ENCODE data around the gene BRINP1.

The BRINP1 gene

GRCh38 chr9:119343059-119343990 is 25.9 kb downstream of the BRINP1 start:
- no peak for DNase-seq

- peak in 5 of 56 donors; percentile 0 to 29 (median 13) for DNase-seq
These were observed 30.2 kb downstream of the BRINP1 start for GRCh38 chr9:119339056-119339455.

GRCh38 chr9:119337573-119337972 is 31.7 kb downstream of the BRINP1 start:
- no peak for DNase-seq

- no peak for DNase-seq
These were observed 34.5 kb downstream of the BRINP1 start for GRCh38 chr9:119334745-119335144.

GRCh38 chr9:119333507-119334229 is 35.6 kb downstream of the BRINP1 start:
- no peak for DNase-seq

- DNase-seq = peak in 5 of 56 donors; percentile 7 to 32 (median 12)
These were observed 36.7 kb downstream of the BRINP1 start for GRCh38 chr9:119332522-119332921.

- DNase-seq = peak in 2 of 56 donors; percentile 3 to 16
These were observed 47.1 kb downstream of the BRINP1 start for GRCh38 chr9:119322184-119322583.

GRCh38 chr9:119318371-119318770 is 50.9 kb downstream of the BRINP1 start:
- peak in 26 of 56 donors; percentile 2 to 65 (median 29) for DNase-seq

- no peak for DNase-seq
These were observed 55.4 kb downstream of the BRINP1 start for GRCh38 chr9:119313846-119314245.

GRCh38 chr9:119310741-119311140 is 58.5 kb downstream of the BRINP1 start:
- DNase-seq = no peak

- no peak for DNase-seq
These were observed 61.8 kb downstream of the BRINP1 start for GRCh38 chr9:119307471-119307870.

GRCh38 chr9:119304555-119304954 is 64.7 kb downstream of the BRINP1 start:
- peak in 2 of 56 donors; percentile 1 to 8 for DNase-seq

- peak in 2 of 56 donors; percentile 13 to 35 for DNase-seq
These were observed 66.1 kb downstream of the BRINP1 start for GRCh38 chr9:119302988-119303698.

- DNase-seq = no peak
These were observed 71.0 kb downstream of the BRINP1 start for GRCh38 chr9:119298076-119298853.

- peak in 3 of 56 donors; percentile 12 to 21 (median 16) for DNase-seq
These were observed 77.7 kb downstream of the BRINP1 start for GRCh38 chr9:119291554-119291953.

GRCh38 chr9:119289740-119290433 is 79.3 kb downstream of the BRINP1 start:
- peak in 6 of 56 donors; percentile 3 to 65 (median 20) for DNase-seq

- peak in 10 of 56 donors; percentile 11 to 51 (median 30) for DNase-seq
These were observed 84.5 kb downstream of the BRINP1 start for GRCh38 chr9:119284587-119285337.

GRCh38 chr9:119284118-119284517 is 85.1 kb downstream of the BRINP1 start:
- peak in 16 of 56 donors; percentile 15 to 60 (median 32) for DNase-seq

All from nucleus accumbens (tissue), 56 donors.